DMS 273 (cell line): ENCODE results near the gene BRD7.

Experiments
- DNase-seq: peaks from one replicate; lab custom pipeline; 2025; ENCODE audit not compliant: unreplicated experiment; lab: John Stamatoyannopoulos, UW

Gene BRD7

DNA sequence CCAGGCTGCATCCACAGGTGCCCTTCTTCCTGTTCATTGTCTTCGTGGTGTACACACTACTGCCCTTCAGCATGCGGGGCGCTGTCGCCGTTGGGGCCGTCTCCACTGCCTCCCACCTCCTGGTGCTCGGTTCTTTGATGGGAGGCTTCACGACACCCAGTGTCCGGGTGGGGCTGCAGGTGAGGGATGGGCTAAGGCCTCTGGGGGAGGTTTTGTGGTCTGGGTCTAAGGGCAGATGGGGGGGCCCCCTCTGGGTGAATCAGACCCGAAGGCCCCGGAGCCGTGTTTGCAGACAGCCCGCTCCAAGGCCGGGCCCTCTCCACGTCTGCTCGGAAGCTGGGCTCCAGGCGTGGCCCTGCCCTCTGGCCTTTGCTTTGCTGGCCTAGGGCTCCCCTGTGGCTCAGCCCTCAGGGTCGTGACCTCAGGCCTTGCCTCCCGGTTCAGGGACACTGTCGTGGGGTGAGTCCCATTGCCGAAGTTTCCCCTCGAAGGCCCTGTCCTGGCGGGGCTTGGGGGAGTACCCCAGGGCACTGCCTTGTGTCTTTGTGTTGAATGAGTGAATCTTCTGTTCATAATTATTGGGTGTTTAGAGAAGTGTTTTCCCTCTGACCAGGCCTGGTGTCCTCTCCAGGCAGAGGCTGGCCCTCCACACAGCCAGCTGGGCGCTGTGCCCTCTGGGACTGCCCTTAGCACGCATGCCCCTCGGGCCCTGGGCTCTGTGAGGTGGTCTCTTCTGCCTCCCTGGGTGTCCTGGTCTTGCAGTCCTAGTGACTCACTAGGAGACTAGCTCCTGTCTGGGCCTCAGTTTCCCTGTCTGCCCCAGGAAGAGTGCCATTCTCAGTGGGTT, 76.8 kb downstream of the BRD7 start:
- DNase-seq: no peak

DNA sequence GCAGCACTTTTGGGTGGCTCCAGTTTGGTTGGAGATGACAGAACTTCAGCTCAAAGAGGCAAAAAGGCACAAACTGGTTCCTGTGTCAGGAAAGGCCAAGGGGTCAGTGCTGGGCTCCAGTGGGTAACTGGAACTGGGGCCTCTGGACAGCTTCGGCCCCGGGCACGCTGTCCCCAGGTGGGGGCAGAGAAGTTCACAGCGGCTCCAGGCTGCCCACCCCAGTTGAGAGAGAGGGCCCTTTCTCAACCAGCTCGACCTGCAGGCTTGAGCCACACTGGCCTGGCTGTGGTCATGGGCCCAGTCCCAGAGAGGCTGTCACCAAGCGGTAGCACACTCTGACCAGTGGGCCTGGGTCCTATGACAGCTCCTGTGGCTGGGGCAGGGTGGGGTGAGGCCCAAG, 77.9 kb downstream of the BRD7 start:
- DNase-seq: no peak

DNA sequence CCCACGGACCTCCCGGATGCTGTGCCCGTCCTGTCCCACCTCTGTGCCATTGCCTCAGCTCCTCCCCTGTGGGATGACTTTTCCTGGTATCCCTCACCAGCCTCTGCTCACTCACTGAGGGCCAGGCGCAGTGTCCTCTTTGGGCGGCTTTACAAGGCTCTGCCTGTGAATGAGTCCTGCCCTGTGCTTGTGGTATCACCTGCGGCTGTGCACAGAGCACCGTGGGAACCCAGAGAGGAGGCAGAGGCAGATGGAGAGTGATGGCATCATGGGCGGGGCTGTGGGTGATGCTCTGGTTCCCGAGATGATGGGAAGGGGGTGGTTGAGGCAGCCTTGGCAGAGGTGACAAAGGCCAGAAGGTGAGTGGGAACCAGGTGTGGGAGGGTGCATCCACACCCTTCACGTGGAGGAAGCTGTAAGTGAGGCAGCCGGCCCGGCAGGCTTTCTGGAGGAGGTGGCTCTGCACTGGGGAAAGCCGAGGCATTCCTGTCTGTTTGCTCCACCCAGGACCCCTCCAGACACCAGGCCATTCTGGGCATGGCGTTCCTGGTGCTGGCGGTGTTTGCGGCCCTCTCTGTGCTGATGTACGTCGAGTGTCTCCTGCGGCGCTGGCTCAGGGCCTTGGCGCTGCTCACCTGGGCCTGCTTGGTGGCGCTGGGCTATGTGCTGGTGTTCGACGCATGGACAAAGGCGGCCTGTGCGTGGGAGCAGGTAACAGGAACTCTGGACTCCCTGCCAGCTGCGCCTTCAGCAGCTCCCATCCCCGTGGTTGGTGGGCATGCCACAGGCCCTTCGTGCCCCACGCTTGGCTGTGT, 78.6 kb downstream of the BRD7 start:
- peak; percentile 14 for DNase-seq

DNA sequence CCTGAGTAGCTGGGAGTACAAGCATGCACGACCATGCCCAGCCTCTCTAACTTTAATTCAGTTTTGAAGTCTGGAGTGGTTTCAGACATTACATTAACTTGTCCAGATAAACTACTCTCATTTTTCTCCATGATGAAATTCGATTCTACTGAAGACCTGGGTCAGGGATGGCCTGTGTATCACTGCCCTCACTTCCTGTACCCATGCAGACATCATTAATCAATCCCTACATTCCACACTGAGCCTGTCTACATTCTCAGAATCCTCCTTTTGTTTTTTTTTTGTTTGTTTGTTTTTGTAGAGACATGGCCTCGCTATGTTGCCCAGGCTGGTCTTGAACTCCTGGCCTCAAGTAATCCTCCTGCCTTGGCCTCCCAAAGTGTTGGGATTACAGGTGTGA, 79.9 kb downstream of the BRD7 start:
- DNase-seq: no peak

DNA sequence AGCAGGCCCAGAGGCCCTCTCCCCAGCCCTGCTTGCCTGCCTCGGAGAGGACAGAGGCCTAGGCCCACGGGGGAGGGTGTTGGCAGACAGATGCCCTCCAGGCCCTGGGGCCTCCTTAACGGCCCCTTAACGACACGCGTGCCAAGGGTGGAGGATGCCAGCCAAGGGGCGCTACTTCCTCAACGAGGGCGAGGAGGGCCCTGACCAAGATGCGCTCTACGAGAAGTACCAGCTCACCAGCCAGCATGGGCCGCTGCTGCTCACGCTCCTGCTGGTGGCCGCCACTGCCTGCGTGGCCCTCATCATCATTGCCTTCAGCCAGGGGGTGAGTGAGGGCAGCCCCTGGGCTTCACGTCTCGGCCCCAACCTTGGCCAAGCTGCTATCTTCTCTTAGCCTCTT, 80.8 kb downstream of the BRD7 start:
- DNase-seq: no peak

DNA sequence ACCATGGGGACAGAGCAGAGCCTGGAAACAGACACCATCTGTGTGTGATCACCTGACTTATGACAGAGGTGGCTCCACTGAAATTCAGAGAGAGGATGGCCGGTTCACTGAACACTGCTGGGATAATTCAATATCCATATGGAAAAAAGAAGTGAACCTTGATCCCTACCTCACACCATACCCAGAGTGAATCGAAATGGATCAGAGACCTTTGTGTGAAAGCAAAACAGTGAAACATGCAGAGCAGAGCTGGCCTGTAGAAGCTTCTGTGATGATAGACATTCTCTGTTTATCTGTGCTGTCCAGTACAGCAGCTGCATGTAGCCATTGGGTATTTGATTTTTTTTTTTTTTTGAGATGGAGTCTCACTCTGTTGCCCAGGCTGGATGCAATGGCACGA, 82.1 kb downstream of the BRD7 start:
- DNase-seq: no peak

DNA sequence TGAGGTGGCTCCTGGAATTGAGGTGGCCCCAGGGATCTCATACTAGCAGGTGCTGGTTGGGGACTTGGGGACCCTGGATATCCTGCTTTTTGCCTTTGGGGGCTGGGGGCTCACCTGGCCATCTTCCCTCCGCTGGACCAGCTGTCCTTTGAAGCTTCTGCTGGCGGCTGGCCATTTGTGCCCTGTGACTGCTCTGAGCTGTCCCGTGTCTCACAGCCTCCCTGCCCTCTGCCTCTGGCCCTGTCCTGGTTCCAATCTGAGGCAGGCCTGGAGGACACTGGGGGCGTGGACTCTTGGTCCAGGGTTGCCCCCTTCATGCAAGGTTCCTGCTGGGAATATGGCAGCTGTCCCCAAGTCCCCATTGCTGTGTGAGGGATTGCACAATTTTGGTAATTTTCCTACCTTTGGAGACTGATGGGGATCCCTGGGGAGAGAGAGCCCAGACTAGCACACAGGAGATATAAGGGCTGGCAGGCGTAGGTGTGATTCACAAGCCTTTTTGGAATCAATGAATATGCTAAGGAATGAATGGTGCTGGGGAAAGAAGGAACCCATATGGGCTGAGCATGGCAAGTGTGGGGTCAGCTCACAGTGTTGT, 83.3 kb downstream of the BRD7 start:
- DNase-seq: peak; percentile 44

DNA sequence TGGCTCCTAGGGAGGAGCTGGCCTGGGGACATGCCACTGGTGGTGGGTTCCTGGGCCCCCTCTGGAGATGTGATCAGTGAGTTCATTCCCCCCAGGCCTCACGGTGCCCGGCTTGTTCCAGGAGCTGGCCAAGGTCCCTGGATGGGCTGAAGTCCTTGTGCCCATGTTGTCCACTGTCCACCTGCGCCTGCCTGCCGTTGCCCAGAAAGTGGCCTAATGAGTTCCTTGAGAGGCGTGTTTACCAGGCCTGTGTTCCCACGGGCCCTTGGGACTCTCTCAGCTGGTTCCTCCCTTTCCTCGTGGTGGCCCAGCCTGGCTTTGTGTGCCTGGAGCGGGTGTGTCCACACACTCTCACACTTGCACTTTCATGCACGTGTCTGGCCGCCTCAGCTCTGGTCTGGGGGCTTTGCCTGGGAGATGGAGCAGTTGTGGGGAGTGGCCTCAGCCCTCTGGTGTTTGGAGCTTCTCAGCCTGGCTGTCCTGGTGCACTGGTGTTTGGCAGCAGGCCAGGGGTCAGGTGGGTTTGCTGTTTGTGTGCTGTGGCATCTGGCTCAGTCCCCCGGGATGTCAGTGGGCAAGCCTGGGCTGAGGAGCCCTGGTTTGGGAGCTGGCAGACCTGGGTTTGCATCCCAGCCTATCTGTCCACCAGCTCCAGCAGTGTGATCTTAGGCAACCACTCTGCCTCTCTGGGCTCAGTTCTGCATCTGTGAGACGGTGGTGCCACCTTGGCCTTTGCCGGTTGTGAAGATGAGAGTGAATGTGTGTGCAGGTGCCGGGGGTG, 84.5 kb downstream of the BRD7 start:
- peak; percentile 98 for DNase-seq

DNA sequence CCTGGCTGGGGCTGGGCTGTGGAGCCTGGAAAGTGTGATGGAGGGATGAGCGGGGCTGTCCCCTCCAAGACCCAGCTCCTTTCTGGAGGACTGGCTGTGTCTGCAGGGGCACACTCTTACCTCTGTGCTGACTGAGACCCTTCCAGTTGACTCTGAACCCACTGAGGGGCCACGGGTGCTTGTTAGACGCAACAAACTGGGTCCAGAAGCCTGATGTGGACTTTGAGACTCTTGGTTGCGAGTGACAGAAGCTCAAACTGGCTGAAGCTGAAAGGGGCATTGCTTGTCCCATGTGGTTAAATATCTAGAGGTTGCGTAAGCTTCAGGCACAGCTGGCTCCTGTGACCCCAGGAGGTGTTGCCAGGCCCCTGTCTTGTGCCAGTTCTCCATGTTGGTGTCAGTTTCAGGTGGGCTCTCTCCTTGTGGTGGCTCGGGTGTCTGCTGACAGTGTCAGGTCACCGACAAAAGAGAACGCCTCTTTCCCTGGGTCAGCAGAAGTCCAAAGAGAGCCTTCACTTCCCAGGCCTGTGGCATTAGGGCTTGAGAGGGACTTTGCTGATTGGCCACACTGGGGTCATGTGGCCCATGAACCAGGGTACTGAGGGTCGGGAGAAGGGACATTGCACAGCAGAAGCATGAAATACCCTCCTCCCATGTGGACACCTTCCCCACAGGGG, 85.7 kb downstream of the BRD7 start:
- DNase-seq: peak; percentile 53

DNA sequence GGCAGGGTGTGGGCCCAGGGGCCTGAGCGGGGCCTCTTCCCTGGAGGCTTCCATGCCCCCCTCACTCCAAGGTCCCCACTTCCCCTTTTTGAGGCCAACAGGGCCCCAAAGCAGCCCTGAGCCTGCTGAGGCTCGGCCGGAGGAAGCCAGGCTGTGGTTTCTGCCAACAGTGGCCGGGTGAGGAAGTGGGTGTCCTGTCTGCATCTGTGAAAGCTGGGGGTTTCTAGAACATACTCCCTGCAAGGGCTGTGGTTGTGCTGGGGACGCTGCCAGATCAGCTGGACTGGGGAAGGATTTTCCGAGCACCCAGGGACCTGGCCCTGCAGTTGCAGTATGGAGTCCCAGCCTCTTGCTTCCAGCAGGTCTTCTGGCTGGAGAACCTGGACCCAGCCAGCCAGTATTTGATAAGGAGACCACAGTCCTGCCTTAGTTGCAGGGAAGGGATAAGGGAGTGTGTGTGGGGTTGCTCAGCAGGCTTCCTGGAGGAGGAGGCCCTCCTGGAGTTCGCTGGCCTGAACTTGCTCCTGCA, 86.7 kb downstream of the BRD7 start:
- DNase-seq: no peak

DNA sequence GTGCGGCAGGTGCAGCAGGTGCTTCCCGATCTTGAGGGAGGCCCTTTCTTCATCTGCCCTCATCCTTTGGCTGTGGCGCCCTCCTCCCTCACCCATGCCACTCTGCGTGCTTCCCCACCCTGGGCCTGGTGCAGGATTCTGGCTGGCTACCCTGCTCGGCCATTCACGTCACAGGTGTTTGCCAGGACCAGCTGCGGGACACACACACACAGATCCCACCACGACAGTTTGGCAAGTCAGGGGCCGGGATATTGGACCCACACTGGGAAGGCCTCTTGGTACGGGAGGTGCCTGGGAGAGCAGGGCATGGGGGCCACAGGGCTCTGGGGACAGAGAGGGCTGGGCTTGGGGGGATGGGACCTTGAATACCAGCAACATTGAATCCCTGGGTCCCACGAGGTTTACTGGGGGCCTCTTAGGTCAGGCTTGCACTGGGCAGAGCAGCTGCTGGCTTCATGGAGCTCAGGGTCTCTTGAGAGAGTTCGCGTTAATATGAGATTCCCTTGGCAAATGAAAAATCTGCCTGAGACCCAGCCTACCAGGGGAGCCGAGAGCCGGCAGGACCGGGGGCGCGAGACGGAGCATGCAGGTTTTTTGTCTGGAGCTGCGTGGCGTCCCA, 87.3 kb downstream of the BRD7 start:
- DNase-seq: peak; percentile 28

DNA sequence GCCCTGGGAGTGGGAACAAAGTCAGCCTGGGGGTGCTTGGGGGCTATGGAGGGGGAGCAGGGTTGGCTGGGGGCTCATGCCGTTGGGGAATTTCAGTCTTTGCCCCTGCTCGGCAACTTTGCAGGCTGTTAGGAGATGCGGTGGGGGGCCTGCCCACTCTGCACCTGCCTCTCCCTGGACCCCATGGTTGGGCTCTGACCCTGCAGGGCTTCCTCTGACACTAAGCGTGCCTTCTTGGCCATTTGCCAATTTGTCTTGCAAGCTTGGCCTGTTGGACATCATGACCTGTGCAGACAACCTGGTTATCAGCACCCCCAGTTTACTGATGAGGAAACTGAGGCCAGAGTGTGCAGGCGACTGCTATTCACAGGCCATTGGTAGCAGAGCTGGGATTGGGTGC, 87.9 kb downstream of the BRD7 start:
- DNase-seq: peak; percentile 24

DNA sequence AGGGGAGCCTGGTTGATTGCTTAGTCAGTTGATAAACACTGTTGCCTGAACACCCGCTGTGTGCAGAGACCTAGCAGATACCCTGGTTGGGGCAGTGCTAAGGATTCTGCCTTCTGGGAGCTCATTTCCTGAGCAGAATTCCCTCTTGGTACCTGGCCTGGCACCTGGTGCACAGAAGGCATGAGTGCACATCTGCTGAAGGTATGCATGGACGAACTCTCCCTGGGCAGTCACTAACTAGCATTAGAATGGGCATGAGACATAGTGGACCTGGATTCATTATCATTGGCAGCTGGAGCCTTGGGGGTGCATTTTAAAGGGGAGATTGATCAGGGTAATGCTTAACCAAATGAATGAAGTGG, 89.3 kb downstream of the BRD7 start:
- peak; percentile 57 for DNase-seq

DNA sequence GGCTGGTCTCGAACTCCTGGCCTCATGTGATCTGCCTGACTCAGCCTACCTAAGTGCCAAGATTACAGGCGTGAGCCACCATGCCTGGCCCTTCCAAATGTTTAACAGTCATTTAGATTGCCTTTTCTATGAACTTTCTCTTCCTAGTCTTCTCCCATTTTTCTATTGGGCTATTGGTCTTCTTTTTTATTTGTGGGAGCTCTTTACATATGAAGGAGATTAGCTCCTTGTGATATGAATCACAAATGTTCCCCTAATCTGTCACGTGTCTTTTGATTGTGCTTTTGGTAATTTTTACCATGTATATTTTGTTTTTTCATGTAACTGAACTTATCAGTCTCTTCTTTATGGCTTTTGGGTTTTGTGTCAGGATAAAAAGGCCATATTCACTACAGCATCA, 90.5 kb downstream of the BRD7 start:
- DNase-seq: no peak

DNA sequence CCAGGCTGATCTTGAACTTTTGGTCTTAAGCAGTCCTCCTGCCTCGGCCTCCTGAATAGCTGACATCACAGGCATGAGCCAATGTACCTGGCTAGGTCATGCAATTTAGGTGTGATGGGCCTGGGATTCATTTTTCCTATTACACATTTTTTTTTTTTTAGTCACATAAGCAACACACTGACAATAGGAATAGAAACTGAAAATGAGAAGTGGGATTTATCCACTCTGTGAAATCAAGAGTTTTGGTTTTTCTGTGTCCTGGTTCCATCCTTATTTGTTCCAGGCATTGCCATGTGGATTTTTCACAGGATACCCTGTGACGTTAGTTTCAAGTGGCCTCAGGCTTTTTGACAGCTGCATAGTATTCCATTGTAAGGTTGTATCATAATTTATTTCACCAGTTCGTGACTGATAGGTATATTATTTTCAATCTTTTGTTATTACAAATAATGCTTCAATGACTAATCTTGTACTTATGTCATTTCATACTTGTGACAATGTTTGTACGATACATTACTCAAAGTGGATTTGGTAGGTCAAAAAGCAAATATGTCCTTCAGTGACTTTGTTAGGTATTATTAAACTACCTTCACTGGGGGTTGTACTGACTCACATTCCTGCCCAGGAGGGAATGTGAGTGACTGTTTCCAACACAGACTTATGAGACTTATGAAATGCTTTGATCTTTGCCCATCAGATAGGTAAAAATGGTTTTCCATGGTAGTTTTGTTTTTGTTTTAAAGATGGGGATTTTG, 91.8 kb downstream of the BRD7 start:
- no peak for DNase-seq

DNA sequence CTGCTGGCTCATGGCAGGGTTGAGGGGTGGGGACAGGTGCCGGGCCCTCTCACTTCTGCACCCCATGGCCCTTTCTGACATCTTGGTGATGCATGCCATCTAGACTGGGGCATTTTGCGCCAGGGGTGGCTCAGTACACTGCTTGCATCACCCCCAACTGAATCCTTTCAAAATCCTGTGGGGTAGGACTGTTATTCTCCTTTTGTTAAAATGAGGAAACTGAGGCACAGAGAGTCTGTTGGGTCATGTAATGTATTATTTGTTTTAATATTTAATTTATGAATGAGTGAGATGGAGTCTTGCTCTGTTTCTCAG, 92.5 kb downstream of the BRD7 start:
- no peak for DNase-seq

DNA sequence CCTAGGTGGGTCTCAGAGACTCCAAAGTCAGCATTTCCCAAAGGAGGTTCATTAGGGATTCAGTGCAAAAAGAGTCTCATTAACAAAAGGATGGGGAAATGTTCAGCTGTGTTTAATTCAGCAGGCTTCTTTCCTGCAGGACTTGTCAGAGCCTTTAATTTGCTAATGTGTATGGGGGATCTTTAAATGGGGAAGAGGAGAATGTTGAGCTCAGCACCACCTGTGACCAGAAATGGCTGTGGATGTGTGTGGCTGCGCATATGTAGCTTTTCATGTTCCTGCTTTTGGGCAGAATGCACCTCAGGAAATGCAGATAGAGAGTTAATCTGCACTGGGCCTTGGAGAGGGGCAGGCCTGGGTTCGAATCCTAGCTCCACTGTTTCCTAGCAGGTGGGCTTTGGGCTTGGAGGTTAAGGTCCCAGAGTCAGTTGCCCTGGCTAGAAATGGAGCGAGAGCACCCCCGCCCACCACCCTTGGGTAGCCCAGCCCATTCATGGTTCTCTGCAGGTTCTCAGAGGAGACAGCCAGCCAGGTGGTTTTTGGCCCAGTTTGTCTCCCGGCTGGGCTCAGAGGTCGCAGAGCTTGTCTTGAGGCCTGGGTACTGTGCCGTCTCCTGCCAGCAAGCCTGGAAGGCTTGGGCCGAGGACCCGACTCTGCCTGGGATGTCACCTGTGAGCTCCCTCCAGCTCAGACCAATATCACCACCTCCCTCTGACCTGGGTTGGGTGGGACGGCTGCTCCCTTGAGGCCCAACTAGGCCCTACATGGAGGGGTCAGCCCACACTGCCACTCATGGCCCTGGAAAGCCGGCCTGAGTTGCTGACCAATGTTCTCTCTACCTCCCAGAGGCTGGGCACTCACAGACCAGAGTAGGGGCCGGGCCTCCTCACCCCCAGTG, 93.1 kb downstream of the BRD7 start:
- DNase-seq: peak; percentile 31

DNA sequence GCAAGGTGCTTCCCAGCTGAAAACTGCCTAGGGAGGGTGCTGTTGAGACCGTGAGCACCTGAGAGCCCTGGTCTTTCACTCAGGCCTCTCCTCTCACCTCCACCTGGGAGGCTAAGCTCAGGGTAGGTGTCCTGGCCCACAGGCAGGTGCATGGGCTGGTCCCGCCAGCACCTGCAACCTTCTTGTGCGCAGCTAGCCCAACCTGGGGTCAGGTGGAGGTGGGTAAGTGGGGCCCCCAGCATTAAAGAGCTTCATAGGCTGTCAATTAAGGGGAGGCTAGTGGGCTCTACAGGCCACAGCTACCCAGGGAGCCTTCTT, 93.7 kb downstream of the BRD7 start:
- no peak for DNase-seq
